Heart left ventricle (tissue), 13 donors: ENCODE data around the gene GRAMD4.

Experiments used
- CTCF ChIP-seq, 12 donors: fragments of 200-600 bp; sonication (generic) in 4 of 12; IDR thresholded peaks; one replicate each; pipeline versions ENCODE4 v1.5.0 to v1.8.0; 2018 to 2022; ENCODE audit warnings: antibody characterized with exemption in 12 of 12, mild to moderate bottlenecking in 5 of 12
- POLR2A ChIP-seq, 2 donors: fragments of 450-650 bp; IDR thresholded peaks; one replicate each; pipeline ENCODE4 v1.6.1; 2017; ENCODE audit warnings: antibody characterized with exemption in 2 of 2, mild to moderate bottlenecking in 2 of 2, moderate library complexity in 2 of 2
- donor health status: ischemic (EF 13 %, LVEDD 7.1; RV severe dilation, severe dysfunction).
- donor health status: DM: no; HTN: yes; CAD: no.
- donor health status: DM: no; HTN: no; CAD: no.
- donor health status: ischemic (EF 25% LVEDD 6.9; RV normal size, moderate dysfunction).
- donor health status: ischemic (EF 25% LVEDD 5.7; RV mildly dilated, moderate dysfunction).
- donor health status: ischemic (EF 35%, LVEDD 5.7; RV mildly dilated, moderate dysfunction).
- donor health status: nonischemic (EF 11% LVEDD 7.7; RV severe dilation, severe dysfunction).
- donor health status: DM: yes; HTN: yes; CAD: no.
- donor health status: PGD.
- donor health status: ischemic (EF 29% LVEDD 5.4; RV normal size, mild dysfunction).
- donor health status: nonischemic (EF 23%, LVEDD 6.1; RV moderate dilation, normal function).

- TF ChIP-seq CTCF (IDR thresholded peaks at IDR 0.05) (no peak), POLR2A (IDR thresholded peaks at IDR 0.05) (no peak)
These were observed 56.7 kb downstream of the GRAMD4 start for GRCh38 chr22:46676881-46677280.
